Gastroesophageal sphincter (tissue), 3 donors: ENCODE data around the gene KCTD10.

ENCODE experiments used
- EP300 ChIP-seq: sonication (generic); formaldehyde crosslinking; IDR thresholded peaks from one replicate; pipeline ENCODE4 v1.6.1; 2017; ENCODE audit warnings: antibody characterized with exemption, mild to moderate bottlenecking
- POLR2A ChIP-seq, 2 donors: fragments of 450-650 bp; IDR thresholded peaks; one replicate each; pipeline ENCODE4 v1.6.1; 2017; ENCODE audit warnings: antibody characterized with exemption in 2 of 2, mild to moderate bottlenecking in 2 of 2, moderate library complexity in 1 of 2
- POLR2AphosphoS5 ChIP-seq: sonication (generic); formaldehyde crosslinking; IDR thresholded peaks from one replicate; pipeline ENCODE4 v1.6.1; 2017; ENCODE audit warnings: antibody characterized with exemption
- TF ChIP-seq, protein P1 (sequence below), 4 experiments: fragments of 200-600 bp in 2 of 4; fragments of 450-650 bp in 2 of 4; sonication (generic) in 1 of 4; IDR thresholded peaks; one replicate each; pipeline ENCODE4 v1.5.1; 2017 to 2019; ENCODE audit warnings: antibody characterized with exemption in 4 of 4, mild to moderate bottlenecking in 2 of 4, moderate library complexity in 2 of 4

GRCh38 chr12:109428037-109428629, 49.0 kb downstream of the KCTD10 start:
- TF ChIP-seq POLR2A (IDR thresholded peaks at IDR 0.05) = no peak
- TF ChIP-seq, protein P1, sequence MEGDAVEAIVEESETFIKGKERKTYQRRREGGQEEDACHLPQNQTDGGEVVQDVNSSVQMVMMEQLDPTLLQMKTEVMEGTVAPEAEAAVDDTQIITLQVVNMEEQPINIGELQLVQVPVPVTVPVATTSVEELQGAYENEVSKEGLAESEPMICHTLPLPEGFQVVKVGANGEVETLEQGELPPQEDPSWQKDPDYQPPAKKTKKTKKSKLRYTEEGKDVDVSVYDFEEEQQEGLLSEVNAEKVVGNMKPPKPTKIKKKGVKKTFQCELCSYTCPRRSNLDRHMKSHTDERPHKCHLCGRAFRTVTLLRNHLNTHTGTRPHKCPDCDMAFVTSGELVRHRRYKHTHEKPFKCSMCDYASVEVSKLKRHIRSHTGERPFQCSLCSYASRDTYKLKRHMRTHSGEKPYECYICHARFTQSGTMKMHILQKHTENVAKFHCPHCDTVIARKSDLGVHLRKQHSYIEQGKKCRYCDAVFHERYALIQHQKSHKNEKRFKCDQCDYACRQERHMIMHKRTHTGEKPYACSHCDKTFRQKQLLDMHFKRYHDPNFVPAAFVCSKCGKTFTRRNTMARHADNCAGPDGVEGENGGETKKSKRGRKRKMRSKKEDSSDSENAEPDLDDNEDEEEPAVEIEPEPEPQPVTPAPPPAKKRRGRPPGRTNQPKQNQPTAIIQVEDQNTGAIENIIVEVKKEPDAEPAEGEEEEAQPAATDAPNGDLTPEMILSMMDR (IDR thresholded peaks at IDR 0.05) = peak; percentile 86 to 97 (median 94)
- TF ChIP-seq POLR2AphosphoS5 = peak; percentile 29
- TF ChIP-seq EP300 = no peak
